Prostate gland (tissue), 2 donors: ENCODE results near the gene PIAS3.

Experiments used
- CTCF ChIP-seq, 4 experiments: fragments of 200-600 bp in 2 of 4; fragments of 450-650 bp in 2 of 4; sonication (generic) in 2 of 4; IDR thresholded peaks; 1 replicate in 3 of 4; 2 replicates in 1 of 4; pipeline ENCODE4 v1.5.1; 2016 to 2019; ENCODE audit warnings: antibody characterized with exemption in 4 of 4, mild to moderate bottlenecking in 2 of 4, moderate library complexity in 2 of 4
- POLR2A ChIP-seq: fragments of 450-650 bp; IDR thresholded peaks from one replicate; pipeline ENCODE4 v1.6.1; 2016; ENCODE audit warnings: antibody characterized with exemption, mild to moderate bottlenecking
- POLR2AphosphoS5 ChIP-seq: sonication (generic); formaldehyde crosslinking; IDR thresholded peaks from one replicate; pipeline ENCODE4 v1.6.1; 2017; ENCODE audit warnings: antibody characterized with exemption

GRCh38 chr1:145843031-145843430 lies 15.8 kb downstream of the PIAS3 start:
- TF ChIP-seq POLR2A (no peak), CTCF (IDR thresholded peaks at IDR 0.05) (no peak), POLR2AphosphoS5 (no peak)
